ENCODE results near the gene APBA1. TPM values are rescaled to one million over a fixed set of nuclear protein-coding genes. Genes with fewer than 3 reads are reported as not detected.
"Not testable (repeated sequence)": the region's sequence is repeated elsewhere in the genome, so short reads cannot be mapped to it uniquely, and the experiment has no call there.

Gene APBA1
- total RNA-seq, 1 donor from 2014 or later = under 0.01 TPM

- no peaks in the 10 kb centered on the region for H3K36me3 ChIP-seq (ENCODE audit: control insufficient read depth, insufficient read depth, low read length)
- DNase-seq (ENCODE audit: low read depth) (no peak), FAIRE-seq (no peak)
- TF ChIP-seq CTCF (IDR thresholded peaks at IDR 0.05; ENCODE audit: insufficient read depth, low read length, severe bottlenecking) = no peak
- no peak overlapping the region for H3K4me3 ChIP-seq (ENCODE audit: low read depth, low read length)
- no peaks in the 10 kb centered on the region for H3K27me3 ChIP-seq (ENCODE audit: control insufficient read depth, insufficient read depth, low read length)
Observed at GRCh38 chr9:69411246-69411645, 260.9 kb downstream of the APBA1 start.

- FAIRE-seq; DNase-seq (ENCODE audit: low read depth); H3K36me3 ChIP-seq (ENCODE audit: control insufficient read depth, insufficient read depth, low read length); H3K4me3 ChIP-seq (ENCODE audit: low read depth, low read length); H3K27me3 ChIP-seq (ENCODE audit: control insufficient read depth, insufficient read depth, low read length): not testable (repeated sequence)
Observed at GRCh38 chr9:69409936-69410335, 262.2 kb downstream of the APBA1 start.

- no peak for TF ChIP-seq CTCF (IDR thresholded peaks at IDR 0.05; ENCODE audit: insufficient read depth, low read length, severe bottlenecking)
Observed at GRCh38 chr9:69400470-69400869, 271.7 kb downstream of the APBA1 start.

DNA sequence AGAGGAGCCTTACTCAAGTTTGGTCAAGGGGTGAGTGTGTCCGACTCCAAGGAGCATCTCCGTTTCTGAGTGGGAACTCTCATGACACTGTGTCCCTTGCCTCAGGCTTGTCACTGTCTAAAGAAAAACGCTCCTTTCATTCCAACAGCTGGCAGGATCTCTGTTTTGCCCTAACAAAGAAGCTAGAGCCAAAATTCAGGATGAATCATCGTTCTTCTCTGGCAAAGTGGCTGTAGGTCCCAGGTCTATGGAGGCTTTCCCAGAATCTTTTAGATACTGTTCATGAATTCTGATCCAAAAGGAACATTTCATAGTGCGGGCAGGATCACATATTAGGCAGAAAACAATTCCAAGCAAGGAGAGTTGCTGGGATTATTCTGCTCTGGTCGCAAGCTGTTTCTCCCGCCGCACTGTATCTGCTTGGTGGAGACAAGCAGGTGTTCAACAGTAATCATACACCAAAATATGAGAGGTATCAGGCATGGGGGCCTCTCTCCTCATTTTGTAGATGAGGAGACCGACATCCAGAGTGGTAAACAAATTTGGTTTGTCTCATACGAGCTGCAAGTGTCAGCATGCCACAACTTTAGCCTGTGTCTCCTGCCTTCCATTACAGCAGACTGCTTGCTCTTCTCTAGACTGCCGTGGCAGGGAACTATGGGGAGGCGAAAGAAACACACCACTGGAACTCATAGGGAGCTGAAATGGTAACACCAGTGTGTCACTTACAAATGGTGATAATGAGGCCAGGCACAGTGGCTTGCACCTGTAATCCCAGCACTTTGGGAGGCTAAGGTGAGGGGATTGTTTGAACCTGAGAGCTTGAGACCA lies 274.6 kb downstream of the APBA1 start:
- no peak for FAIRE-seq
- no peak for TF ChIP-seq CTCF (IDR thresholded peaks at IDR 0.05; ENCODE audit: insufficient read depth, low read length, severe bottlenecking)
- no peaks in the 10 kb centered on the region for H3K36me3 ChIP-seq (ENCODE audit: control insufficient read depth, insufficient read depth, low read length)
- H3K27me3 ChIP-seq (ENCODE audit: control insufficient read depth, insufficient read depth, low read length) = no peaks in the 10 kb centered on the region
- peak; percentile 33 for DNase-seq (ENCODE audit: low read depth)
- H3K4me3 ChIP-seq (ENCODE audit: low read depth, low read length) = no peak overlapping the region

More at GRCh38 chr9:69400470-69400869, 271.7 kb downstream of the APBA1 start:
- H3K4me3 ChIP-seq (ENCODE audit: low read depth, low read length) = no peak overlapping the region
- no peaks in the 10 kb centered on the region for H3K27me3 ChIP-seq (ENCODE audit: control insufficient read depth, insufficient read depth, low read length)
- FAIRE-seq (no peak), DNase-seq (ENCODE audit: low read depth) (peak; percentile 53)
- H3K36me3 ChIP-seq (ENCODE audit: control insufficient read depth, insufficient read depth, low read length) = no peaks in the 10 kb centered on the region

- Histone ChIP-seq H3K36me3 (ENCODE audit: control insufficient read depth, insufficient read depth, low read length) (no peaks in the 10 kb centered on the region), H3K27me3 (ENCODE audit: control insufficient read depth, insufficient read depth, low read length) (no peaks in the 10 kb centered on the region), H3K4me3 (ENCODE audit: low read depth, low read length) (no peak overlapping the region)
- no peak for TF ChIP-seq CTCF (IDR thresholded peaks at IDR 0.05; ENCODE audit: insufficient read depth, low read length, severe bottlenecking)
- DNase-seq (ENCODE audit: low read depth) (no peak), FAIRE-seq (no peak)
Observed at GRCh38 chr9:69396759-69397158, 275.4 kb downstream of the APBA1 start.

GRCh38 chr9:69395718-69396117 lies 276.5 kb downstream of the APBA1 start:
- Histone ChIP-seq H3K4me3 (ENCODE audit: low read depth, low read length) (no peak overlapping the region), H3K27me3 (ENCODE audit: control insufficient read depth, insufficient read depth, low read length) (no peaks in the 10 kb centered on the region), H3K36me3 (ENCODE audit: control insufficient read depth, insufficient read depth, low read length) (no peaks in the 10 kb centered on the region)
- DNase-seq (ENCODE audit: low read depth) = no peak
- FAIRE-seq = no peak
- TF ChIP-seq CTCF (IDR thresholded peaks at IDR 0.05; ENCODE audit: insufficient read depth, low read length, severe bottlenecking) = no peak

Data from bronchial epithelial cell (primary cell).